Left ventricle myocardium superior (tissue), 1 donor: ENCODE results near the gene SNAI1. TPM values are rescaled to one million over a fixed set of nuclear protein-coding genes. Genes with fewer than 3 reads are reported as not detected.
A peak's percentile ranks its signal among the peaks of the same experiment; 100 is the strongest.
"Not testable (repeated sequence)": the region's sequence is repeated elsewhere in the genome, so short reads cannot be mapped to it uniquely, and the experiment has no call there.

Experiments used
- ATAC-seq: fragments of 200-7000 bp; cut with Tn5 transposase; one replicate; pipeline ENCODE4 v1.9.1; 2020; ENCODE audit warnings: mild to moderate bottlenecking, moderate library complexity
- DNase-seq: peaks from one replicate; pipeline ENCODE4 v3.0.0-alpha.2; 2020
- intact Hi-C: fragments of 100-400 bp; cut with micrococcal nuclease; formaldehyde crosslinking; loops from one replicate; pipeline ENCODE4 v1.11.0; 2022
- total RNA-seq: library from RNA; stranded (reverse); fragmentation: NEBNext Ultra II Directional; extraction: Animal tissue kit (Norgen Biotek cat#: 25700); gene quantifications from one replicate; pipeline ENCODE4 v1.2.1, GENCODE V29; 2021
- donor health status: DM: no; HTN: yes; CAD: no; lungs with severe emphysema.

Gene SNAI1
- total RNA-seq, 1 donor from 2014 or later: 0.82 TPM

- intact Hi-C loops: loop anchor here (5.0 kb wide), 1 partner anchor 98 kb away; no protein-coding TSS in a partner anchor
- DNase-seq (peak; percentile 56), ATAC-seq (peak; percentile 4)
Measured at GRCh38 chr20:49983848-49984408, 1.1 kb downstream of the SNAI1 start.

DNA sequence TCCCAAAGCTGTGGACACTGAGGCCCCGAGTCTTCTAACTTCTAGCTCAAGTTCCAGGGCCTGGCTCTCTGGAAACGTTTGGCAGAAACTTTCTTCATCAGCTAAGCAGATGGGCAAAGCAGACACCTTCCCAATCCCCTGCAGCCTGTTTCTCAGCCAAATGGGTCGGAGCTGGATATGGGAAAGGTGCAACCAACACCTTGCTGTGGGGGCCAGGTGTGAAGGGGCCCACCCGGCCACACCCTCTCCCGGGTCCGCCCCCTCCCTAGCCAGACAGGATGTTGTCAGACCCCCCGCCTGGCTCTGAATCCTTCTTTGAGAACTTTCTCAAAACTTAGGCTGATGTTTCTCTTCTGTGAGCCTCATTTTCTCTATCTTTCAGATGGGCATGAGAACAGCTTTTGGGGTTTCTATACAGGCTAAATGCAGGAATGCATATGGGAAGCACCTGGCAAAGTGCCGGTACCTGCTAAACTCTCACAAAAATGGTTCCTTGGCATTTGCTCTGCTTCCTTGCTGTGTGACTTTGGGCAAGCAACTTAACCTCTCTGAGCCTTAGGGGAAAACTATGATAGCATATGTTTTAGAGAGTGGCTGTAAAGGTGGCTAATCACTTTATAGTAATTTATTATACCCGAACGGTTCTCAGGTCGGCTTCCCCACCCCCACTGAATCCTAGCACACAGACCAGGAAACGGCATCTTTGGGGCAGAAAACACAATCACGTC, 1.8 kb downstream of the SNAI1 start:
- no peak for DNase-seq
- ATAC-seq: no peak
- intact Hi-C loops: loop anchor here (5.0 kb wide), 1 partner anchor 98 kb away; no protein-coding TSS in a partner anchor

- DNase-seq: no peak
- intact Hi-C loops: no loop called here
- no peak for ATAC-seq
Measured at GRCh38 chr20:49985157-49985556, 2.4 kb downstream of the SNAI1 start.

DNA sequence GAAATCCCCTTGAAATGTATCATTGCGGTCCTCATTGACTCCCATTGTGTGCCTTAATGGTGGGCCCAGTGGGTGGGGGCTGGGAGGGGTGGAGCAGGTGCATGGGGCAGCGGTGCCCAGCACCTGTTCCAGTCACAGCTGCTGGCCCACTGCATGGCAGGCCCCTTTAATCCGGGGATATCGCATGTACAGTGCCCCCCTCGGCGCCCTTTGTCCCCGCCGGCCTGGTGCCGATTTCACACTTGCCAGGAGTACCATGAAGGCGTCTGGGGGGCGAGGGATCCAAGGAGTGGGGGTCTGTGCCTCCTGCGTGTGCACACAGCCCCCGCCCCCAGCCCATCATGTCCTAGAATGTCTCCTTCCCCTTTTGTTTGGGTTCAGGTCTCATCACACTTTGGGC, 2.8 kb downstream of the SNAI1 start:
- DNase-seq (no peak), ATAC-seq (no peak)
- intact Hi-C loops: no loop called here

GRCh38 chr20:49986049-49986448, 3.3 kb downstream of the SNAI1 start:
- ATAC-seq (no peak), DNase-seq (no peak)
- intact Hi-C loops: no loop called here

- intact Hi-C loops: no loop called here
- DNase-seq (no peak), ATAC-seq (no peak)
Measured at GRCh38 chr20:49987015-49987867, 4.5 kb downstream of the SNAI1 start.

- ATAC-seq (no peak), DNase-seq (no peak)
- intact Hi-C loops: no loop called here
Measured at GRCh38 chr20:49987868-49988690, 5.3 kb downstream of the SNAI1 start.

GRCh38 chr20:49989234-49990065, 6.7 kb downstream of the SNAI1 start:
- intact Hi-C loops: no loop called here
- ATAC-seq (peak; percentile 74), DNase-seq (peak; percentile 70)

- ATAC-seq (peak; percentile 9), DNase-seq (no peak)
- intact Hi-C loops: no loop called here
Measured at GRCh38 chr20:49990271-49990720, 7.5 kb downstream of the SNAI1 start.

DNA sequence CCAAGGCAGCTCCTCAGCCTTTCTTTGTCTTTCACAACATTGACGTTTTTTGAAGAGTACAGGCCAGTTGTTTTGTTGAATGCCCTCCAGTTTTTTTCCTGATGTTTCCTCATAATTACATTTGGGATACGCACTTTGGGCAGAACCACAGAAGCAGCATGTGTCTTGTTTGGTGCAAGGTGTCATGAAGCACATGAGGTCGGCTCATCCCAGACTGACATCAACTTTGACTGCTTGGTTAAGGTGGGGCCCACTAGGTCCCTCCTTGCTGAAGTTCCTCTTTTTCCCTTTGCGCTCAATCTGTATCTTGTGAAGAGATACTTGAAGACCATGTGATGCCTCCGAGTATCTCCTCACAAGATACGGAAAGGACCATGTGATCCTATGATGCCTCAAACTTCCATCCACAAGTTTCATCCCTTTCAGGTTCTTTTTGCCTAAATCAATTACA, 10.5 kb downstream of the SNAI1 start:
- no peak for ATAC-seq
- intact Hi-C loops: no loop called here
- no peak for DNase-seq

- intact Hi-C loops: no loop called here
- ATAC-seq (no peak), DNase-seq (no peak)
Measured at GRCh38 chr20:49995586-49995985, 12.8 kb downstream of the SNAI1 start.

GRCh38 chr20:49998478-49999188, 15.9 kb downstream of the SNAI1 start:
- DNase-seq, intact Hi-C loops, ATAC-seq: not testable (repeated sequence)

DNA sequence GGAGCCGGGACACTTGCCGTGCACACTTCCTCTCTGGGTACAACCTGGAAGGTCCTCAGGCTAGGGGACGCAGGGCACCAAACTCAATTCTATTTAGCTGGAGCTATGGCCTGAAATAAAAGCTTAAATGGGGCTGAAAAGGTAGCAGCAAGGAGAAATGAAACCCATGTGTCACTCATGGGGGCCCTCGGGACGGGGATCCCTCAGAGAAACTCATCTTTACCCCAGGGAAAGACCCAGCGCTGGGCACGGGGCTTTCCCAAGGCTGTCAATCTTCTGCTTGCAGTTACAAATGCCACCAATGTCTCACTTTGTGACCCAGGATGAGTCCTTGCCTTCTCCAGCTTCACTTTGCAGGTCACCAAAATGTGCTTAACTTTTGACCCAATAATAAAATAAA, 16.5 kb downstream of the SNAI1 start:
- DNase-seq: no peak
- ATAC-seq: no peak
- intact Hi-C loops: no loop called here

GRCh38 chr20:50000548-50001222, 17.9 kb downstream of the SNAI1 start:
- DNase-seq, ATAC-seq, intact Hi-C loops: not testable (repeated sequence)

GRCh38 chr20:50001784-50002311, 19.1 kb downstream of the SNAI1 start:
- ATAC-seq (no peak), DNase-seq (no peak)
- intact Hi-C loops: no loop called here

DNA sequence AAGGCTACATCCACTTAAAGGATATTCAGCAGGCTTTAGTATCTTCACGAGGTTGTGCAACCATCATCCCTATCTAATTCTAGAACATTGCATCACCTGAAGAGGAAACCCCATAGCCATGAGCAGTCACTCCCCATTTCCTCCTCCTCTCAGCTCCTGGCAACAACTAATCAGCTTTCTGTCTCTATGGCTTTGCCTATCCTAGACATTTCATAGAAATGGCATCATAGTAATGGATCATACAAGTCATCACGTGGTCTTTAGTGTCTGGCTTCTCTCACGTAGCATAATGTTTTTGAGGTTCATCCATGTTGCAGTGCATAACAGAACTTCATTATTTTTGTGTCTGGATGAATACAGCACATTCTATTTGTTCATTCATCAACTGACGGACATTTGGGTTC, 20.5 kb downstream of the SNAI1 start:
- no peak for DNase-seq
- peak; percentile 69 for ATAC-seq
- intact Hi-C loops: no loop called here

- ATAC-seq (no peak), DNase-seq (no peak)
- intact Hi-C loops: no loop called here
Measured at GRCh38 chr20:50004229-50004628, 21.4 kb downstream of the SNAI1 start.
